GM23248 (cell line): ENCODE data around the gene DLG2.

Source experiments
- EZH2 ChIP-seq: fragments of 200-600 bp; sonication (generic); IDR thresholded peaks from 2 replicates; pipeline ENCODE4 v1.6.1; 2018; ENCODE audit warnings: antibody characterized with exemption, mild to moderate bottlenecking; ENCODE audit not compliant: insufficient read depth, poor library complexity, severe bottlenecking
- EZH2phosphoT487 ChIP-seq: fragments of 200-600 bp; sonication (generic); IDR thresholded peaks from 2 replicates; pipeline ENCODE4 v1.6.1; 2018; ENCODE audit warnings: antibody characterized with exemption, moderate library complexity, mild to moderate bottlenecking, low read depth; ENCODE audit not compliant: insufficient read depth

DNA sequence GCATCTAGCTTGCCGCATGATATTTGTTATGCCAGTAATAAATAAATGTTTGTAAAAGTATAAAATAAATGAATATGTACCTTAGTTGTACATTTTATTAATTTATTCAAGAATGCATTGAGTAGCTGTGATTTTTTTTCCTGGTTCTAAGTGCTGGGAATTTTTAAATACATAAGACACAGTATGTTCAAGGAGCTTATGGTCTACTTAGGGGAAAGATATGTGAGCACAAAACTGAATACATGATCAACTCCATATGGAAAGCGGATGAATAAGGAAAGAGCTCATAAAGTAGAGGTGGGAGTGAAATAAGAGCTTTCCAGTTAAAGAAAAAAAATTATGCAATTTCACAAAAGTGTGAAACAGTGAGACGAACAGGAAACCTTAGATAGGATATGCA is 1396.7 kb downstream of the DLG2 start:
- TF ChIP-seq EZH2phosphoT487 (no peak), EZH2 (no peak)
